Loucy (cell line): ENCODE measurements around the gene APBB2.

ENCODE experiments used
- EZH2phosphoT487 ChIP-seq: fragments of 200-600 bp; IDR thresholded peaks from 2 replicates; pipeline ENCODE4 v1.6.1; 2018; ENCODE audit warnings: antibody characterized with exemption, mild to moderate bottlenecking, moderate library complexity, borderline replicate concordance
- TF ChIP-seq, protein P1 (sequence below): fragments of 200-600 bp; sonication (generic); conservative IDR thresholded peaks from 2 replicates; pipeline ENCODE4 v1.5.1; 2014; ENCODE audit warnings: mild to moderate bottlenecking, antibody characterized with exemption, low read length

DNA sequence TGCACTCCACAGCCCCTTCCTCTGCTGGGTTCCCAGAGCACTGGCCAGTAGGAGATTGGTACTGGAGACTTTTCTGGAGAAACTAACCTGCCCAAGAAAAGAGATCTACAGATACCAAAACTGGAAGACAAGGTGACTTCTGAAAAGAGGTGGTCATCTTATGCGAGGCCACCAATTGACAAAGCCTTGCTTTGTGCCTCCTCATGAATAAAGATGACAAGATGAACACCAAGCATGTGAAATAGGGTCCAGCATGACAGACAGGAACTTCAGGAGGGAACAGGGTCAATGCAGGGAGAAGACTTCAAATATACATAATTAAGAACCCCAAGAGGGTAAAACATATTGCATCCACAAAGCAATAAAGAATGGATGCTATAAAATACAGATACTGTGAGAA is 137.9 kb downstream of the APBB2 start:
- TF ChIP-seq, protein P1, sequence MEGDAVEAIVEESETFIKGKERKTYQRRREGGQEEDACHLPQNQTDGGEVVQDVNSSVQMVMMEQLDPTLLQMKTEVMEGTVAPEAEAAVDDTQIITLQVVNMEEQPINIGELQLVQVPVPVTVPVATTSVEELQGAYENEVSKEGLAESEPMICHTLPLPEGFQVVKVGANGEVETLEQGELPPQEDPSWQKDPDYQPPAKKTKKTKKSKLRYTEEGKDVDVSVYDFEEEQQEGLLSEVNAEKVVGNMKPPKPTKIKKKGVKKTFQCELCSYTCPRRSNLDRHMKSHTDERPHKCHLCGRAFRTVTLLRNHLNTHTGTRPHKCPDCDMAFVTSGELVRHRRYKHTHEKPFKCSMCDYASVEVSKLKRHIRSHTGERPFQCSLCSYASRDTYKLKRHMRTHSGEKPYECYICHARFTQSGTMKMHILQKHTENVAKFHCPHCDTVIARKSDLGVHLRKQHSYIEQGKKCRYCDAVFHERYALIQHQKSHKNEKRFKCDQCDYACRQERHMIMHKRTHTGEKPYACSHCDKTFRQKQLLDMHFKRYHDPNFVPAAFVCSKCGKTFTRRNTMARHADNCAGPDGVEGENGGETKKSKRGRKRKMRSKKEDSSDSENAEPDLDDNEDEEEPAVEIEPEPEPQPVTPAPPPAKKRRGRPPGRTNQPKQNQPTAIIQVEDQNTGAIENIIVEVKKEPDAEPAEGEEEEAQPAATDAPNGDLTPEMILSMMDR, result no peak
- TF ChIP-seq EZH2phosphoT487, result no peak
